Rectal smooth muscle tissue (tissue), 1 donor: Measurements from ENCODE around the gene TACC2.

ENCODE experiments used
- H3K27ac ChIP-seq: one replicate; pipeline ENCODE4 v1.7.0; 2013; ENCODE audit warnings: low read depth, low read length, inconsistent platforms
- H3K27me3 ChIP-seq: one replicate; pipeline ENCODE4 v1.7.0; 2013; ENCODE audit warnings: low read length; ENCODE audit not compliant: control insufficient read depth, insufficient read depth
- H3K36me3 ChIP-seq: one replicate; pipeline ENCODE4 v1.7.0; 2013; ENCODE audit warnings: low read length; ENCODE audit not compliant: control insufficient read depth, insufficient read depth
- H3K4me1 ChIP-seq: one replicate; pipeline ENCODE4 v1.7.0; 2013; ENCODE audit warnings: low read length; ENCODE audit not compliant: control insufficient read depth, insufficient read depth
- H3K4me3 ChIP-seq: one replicate; pipeline ENCODE4 v1.7.0; 2013; ENCODE audit warnings: low read length
- H3K9ac ChIP-seq: one replicate; pipeline ENCODE4 v1.7.0; 2013; ENCODE audit warnings: low read length

TACC2 gene

GRCh38 chr10:122143238-122143841 is 154.4 kb downstream of the TACC2 start:
- Histone ChIP-seq H3K9ac (no peak overlapping the region), H3K4me3 (no peak overlapping the region), H3K4me1 (peaks cover 42% of the 10 kb centered on the region), H3K27ac (peak overlapping the region; percentile 90), H3K27me3 (no peaks in the 10 kb centered on the region), H3K36me3 (no peaks in the 10 kb centered on the region)

GRCh38 chr10:122144199-122144598 is 155.2 kb downstream of the TACC2 start:
- Histone ChIP-seq H3K4me3 (no peak overlapping the region), H3K27me3 (no peaks in the 10 kb centered on the region), H3K27ac (no peak overlapping the region), H3K9ac (no peak overlapping the region), H3K36me3 (no peaks in the 10 kb centered on the region), H3K4me1 (peaks cover 39% of the 10 kb centered on the region)

GRCh38 chr10:122145113-122145512 is 156.2 kb downstream of the TACC2 start:
- no peak overlapping the region for H3K9ac ChIP-seq
- H3K27ac ChIP-seq, result no peak overlapping the region
- no peaks in the 10 kb centered on the region for H3K36me3 ChIP-seq
- peaks cover 37% of the 10 kb centered on the region for H3K4me1 ChIP-seq
- no peak overlapping the region for H3K4me3 ChIP-seq
- H3K27me3 ChIP-seq, result no peaks in the 10 kb centered on the region

- H3K9ac ChIP-seq, result no peak overlapping the region
- no peaks in the 10 kb centered on the region for H3K27me3 ChIP-seq
- H3K36me3 ChIP-seq, result no peaks in the 10 kb centered on the region
- peaks cover 20% of the 10 kb centered on the region for H3K4me1 ChIP-seq
- H3K4me3 ChIP-seq, result no peak overlapping the region
- H3K27ac ChIP-seq, result no peak overlapping the region
These were observed 158.7 kb downstream of the TACC2 start for GRCh38 chr10:122147663-122148062.

- H3K4me3 ChIP-seq, result no peak overlapping the region
- H3K27ac ChIP-seq, result peak overlapping the region; percentile 72
These were observed 160.1 kb downstream of the TACC2 start for GRCh38 chr10:122148876-122149560.

GRCh38 chr10:122149561-122150505 is 160.9 kb downstream of the TACC2 start:
- Histone ChIP-seq H3K4me1 (peaks cover 31% of the 10 kb centered on the region), H3K27ac (peak overlapping the region; percentile 72), H3K36me3 (no peaks in the 10 kb centered on the region), H3K4me3 (no peak overlapping the region), H3K27me3 (no peaks in the 10 kb centered on the region), H3K9ac (no peak overlapping the region)

More at GRCh38 chr10:122148876-122149560, 160.1 kb downstream of the TACC2 start:
- Histone ChIP-seq H3K36me3 (no peaks in the 10 kb centered on the region), H3K27me3 (no peaks in the 10 kb centered on the region), H3K9ac (no peak overlapping the region), H3K4me1 (peaks cover 23% of the 10 kb centered on the region)

- Histone ChIP-seq H3K36me3 (no peaks in the 10 kb centered on the region), H3K4me1 (peaks cover 39% of the 10 kb centered on the region), H3K9ac (no peak overlapping the region), H3K27me3 (no peaks in the 10 kb centered on the region), H3K4me3 (no peak overlapping the region), H3K27ac (no peak overlapping the region)
These were observed 162.2 kb downstream of the TACC2 start for GRCh38 chr10:122151121-122151694.

GRCh38 chr10:122152544-122152943 is 163.6 kb downstream of the TACC2 start:
- Histone ChIP-seq H3K4me1 (peaks cover 39% of the 10 kb centered on the region), H3K27me3 (no peaks in the 10 kb centered on the region), H3K9ac (no peak overlapping the region), H3K27ac (peak overlapping the region; percentile 44), H3K36me3 (no peaks in the 10 kb centered on the region), H3K4me3 (no peak overlapping the region)

- Histone ChIP-seq H3K36me3 (no peaks in the 10 kb centered on the region), H3K27me3 (no peaks in the 10 kb centered on the region), H3K27ac (peak overlapping the region; percentile 77), H3K4me1 (peaks cover 34% of the 10 kb centered on the region), H3K4me3 (no peak overlapping the region), H3K9ac (no peak overlapping the region)
These were observed 165.1 kb downstream of the TACC2 start for GRCh38 chr10:122154031-122154544.

- Histone ChIP-seq H3K27me3 (no peaks in the 10 kb centered on the region), H3K27ac (peak overlapping the region; percentile 77), H3K9ac (no peak overlapping the region), H3K36me3 (no peaks in the 10 kb centered on the region), H3K4me3 (peak overlapping the region; percentile 53), H3K4me1 (peaks cover 38% of the 10 kb centered on the region)
These were observed 165.8 kb downstream of the TACC2 start for GRCh38 chr10:122154545-122155366.

- Histone ChIP-seq H3K4me1 (peaks cover 30% of the 10 kb centered on the region), H3K4me3 (no peak overlapping the region), H3K27me3 (no peaks in the 10 kb centered on the region), H3K27ac (no peak overlapping the region), H3K9ac (no peak overlapping the region), H3K36me3 (no peaks in the 10 kb centered on the region)
These were observed 168.5 kb downstream of the TACC2 start for GRCh38 chr10:122157451-122157850.
